ENCODE data around the gene FOXO3.

Gene FOXO3

DNA sequence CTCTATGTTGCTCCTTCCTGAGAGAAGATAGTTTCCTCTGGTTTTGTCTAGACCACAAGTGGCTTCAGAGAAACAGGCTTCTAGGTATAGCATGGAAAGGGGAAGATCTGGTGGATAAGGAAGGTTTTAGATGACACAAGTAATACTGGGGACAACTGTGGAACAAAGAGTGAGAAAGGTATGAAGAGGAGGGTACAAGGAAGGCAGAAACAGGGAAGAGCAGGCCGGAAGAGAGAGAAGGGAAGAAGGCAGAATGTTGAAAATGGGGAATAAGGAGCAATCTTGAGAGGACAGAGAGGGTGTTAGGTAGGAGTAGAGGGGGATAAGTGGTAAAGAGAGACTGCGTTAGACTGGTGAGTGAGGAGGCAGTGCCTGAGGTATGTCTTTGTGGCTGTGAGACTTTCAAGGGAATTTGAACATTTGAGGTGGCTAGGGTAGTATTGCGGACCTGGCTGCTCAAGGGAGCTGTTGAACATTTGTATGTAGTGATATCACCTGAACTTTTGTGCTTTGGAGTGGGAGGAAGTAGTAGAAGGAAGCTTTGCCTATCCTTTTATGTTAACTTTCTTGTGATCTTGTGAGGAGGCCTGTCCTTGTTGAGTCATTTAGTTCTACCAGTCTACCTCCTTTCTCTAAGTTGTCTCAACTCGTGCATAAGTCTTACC lies 69.5 kb downstream of the FOXO3 start:
- H3K36me3 ChIP-seq (ENCODE audit: control insufficient read depth, insufficient read depth, low read length): no peaks in the 10 kb centered on the region
- no peaks in the 10 kb centered on the region for H3K9me3 ChIP-seq (ENCODE audit: control insufficient read depth, low read length)
- H3K4me1 ChIP-seq (ENCODE audit: control insufficient read depth, insufficient read depth, low read length): no peaks in the 10 kb centered on the region
- WGBS, 2 experiments: 95 to 97% methylated on average over 4 of the region's 4 CpGs
- no peak overlapping the region for H3K27ac ChIP-seq (ENCODE audit: insufficient read depth, low read depth, low read length, poor library complexity, severe bottlenecking)
- H3K4me3 ChIP-seq (ENCODE audit: insufficient read depth, low read depth, low read length): no peak overlapping the region
- no peaks in the 10 kb centered on the region for H3K27me3 ChIP-seq (ENCODE audit: control insufficient read depth, insufficient read depth, low read length, poor library complexity, severe bottlenecking)

- H3K27ac ChIP-seq (ENCODE audit: insufficient read depth, low read depth, low read length, poor library complexity, severe bottlenecking): no peak overlapping the region
- no peaks in the 10 kb centered on the region for H3K4me1 ChIP-seq (ENCODE audit: control insufficient read depth, insufficient read depth, low read length)
- H3K4me3 ChIP-seq (ENCODE audit: insufficient read depth, low read depth, low read length): no peak overlapping the region
- no peaks in the 10 kb centered on the region for H3K9me3 ChIP-seq (ENCODE audit: control insufficient read depth, low read length)
- 91 to 92% methylated on average over 5 of the region's 5 CpGs for WGBS, 2 experiments
- H3K27me3 ChIP-seq (ENCODE audit: control insufficient read depth, insufficient read depth, low read length, poor library complexity, severe bottlenecking): no peaks in the 10 kb centered on the region
- H3K36me3 ChIP-seq (ENCODE audit: control insufficient read depth, insufficient read depth, low read length): no peaks in the 10 kb centered on the region
Measured at GRCh38 chr6:108632441-108632840, 71.7 kb downstream of the FOXO3 start.

- 94 to 100% methylated on average over 1 of the region's 1 CpG for WGBS, 2 experiments
- no peaks in the 10 kb centered on the region for H3K9me3 ChIP-seq (ENCODE audit: control insufficient read depth, low read length)
- no peak overlapping the region for H3K27ac ChIP-seq (ENCODE audit: insufficient read depth, low read depth, low read length, poor library complexity, severe bottlenecking)
- H3K27me3 ChIP-seq (ENCODE audit: control insufficient read depth, insufficient read depth, low read length, poor library complexity, severe bottlenecking): no peaks in the 10 kb centered on the region
- H3K36me3 ChIP-seq (ENCODE audit: control insufficient read depth, insufficient read depth, low read length): no peaks in the 10 kb centered on the region
- no peak overlapping the region for H3K4me3 ChIP-seq (ENCODE audit: insufficient read depth, low read depth, low read length)
- no peaks in the 10 kb centered on the region for H3K4me1 ChIP-seq (ENCODE audit: control insufficient read depth, insufficient read depth, low read length)
Measured at GRCh38 chr6:108633436-108633835, 72.7 kb downstream of the FOXO3 start.

DNA sequence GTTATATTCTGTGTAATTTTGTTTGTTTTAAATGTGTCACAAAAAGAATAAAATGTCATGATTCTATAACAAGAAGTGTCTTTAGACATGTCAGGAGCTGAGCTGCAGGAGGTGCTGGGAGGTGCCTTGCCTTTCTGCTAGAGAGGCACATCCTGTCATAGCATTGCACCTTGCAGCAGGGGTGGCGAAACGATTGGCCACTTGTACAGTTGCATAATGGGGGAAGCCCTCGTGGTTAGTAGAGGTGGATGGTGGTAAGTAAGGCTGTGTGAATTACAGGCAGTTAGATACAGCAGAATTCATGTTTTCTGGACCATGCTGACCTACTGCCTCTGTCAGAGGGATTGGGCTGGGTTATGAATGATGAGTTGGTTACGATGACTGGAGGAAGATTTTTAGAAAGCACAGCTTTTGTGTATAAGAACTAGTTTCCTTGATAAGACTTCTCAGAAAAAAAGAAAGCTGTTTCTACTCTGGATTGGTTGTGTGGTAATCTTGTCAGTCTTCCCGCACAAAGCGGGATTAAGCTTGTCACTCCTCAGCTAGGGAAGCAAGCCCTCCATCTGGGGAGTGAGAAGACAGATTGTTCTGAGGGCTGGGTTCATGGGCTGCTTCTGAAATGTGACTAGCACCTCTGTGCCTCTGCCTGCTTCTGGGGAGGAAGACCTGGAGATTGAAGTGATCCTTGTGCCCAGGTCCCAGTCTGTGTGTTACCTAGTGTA lies 74.9 kb downstream of the FOXO3 start:
- Histone ChIP-seq H3K9me3 (ENCODE audit: control insufficient read depth, low read length) (no peaks in the 10 kb centered on the region), H3K36me3 (ENCODE audit: control insufficient read depth, insufficient read depth, low read length) (no peaks in the 10 kb centered on the region), H3K4me1 (ENCODE audit: control insufficient read depth, insufficient read depth, low read length) (peaks cover 3% of the 10 kb centered on the region), H3K27ac (ENCODE audit: insufficient read depth, low read depth, low read length, poor library complexity, severe bottlenecking) (no peak overlapping the region), H3K4me3 (ENCODE audit: insufficient read depth, low read depth, low read length) (no peak overlapping the region), H3K27me3 (ENCODE audit: control insufficient read depth, insufficient read depth, low read length, poor library complexity, severe bottlenecking) (no peaks in the 10 kb centered on the region)
- 85 to 94% methylated on average over 6 of the region's 6 CpGs for WGBS, 2 experiments

DNA sequence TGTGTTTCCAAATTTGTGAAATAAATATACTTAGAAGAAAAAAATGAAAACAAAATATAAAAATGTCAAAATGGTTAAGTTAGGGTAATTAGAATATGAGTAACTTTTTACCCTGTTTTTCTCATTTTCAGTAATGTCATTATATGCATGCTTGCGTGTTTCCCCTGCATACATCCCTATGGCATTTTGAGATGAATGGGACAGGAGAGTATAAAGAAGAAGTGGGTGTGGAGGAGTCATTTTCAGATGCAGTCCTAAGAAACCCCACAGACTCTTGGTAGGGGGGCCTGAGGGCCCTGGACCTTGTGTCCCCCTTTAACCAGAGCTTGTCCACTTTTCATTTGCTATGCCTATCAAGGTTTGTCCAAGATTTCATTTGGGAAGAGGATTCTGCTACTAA lies 77.2 kb downstream of the FOXO3 start:
- 83 to 100% methylated on average over 1 of the region's 1 CpG for WGBS, 2 experiments
- Histone ChIP-seq H3K27me3 (ENCODE audit: control insufficient read depth, insufficient read depth, low read length, poor library complexity, severe bottlenecking) (no peaks in the 10 kb centered on the region), H3K4me1 (ENCODE audit: control insufficient read depth, insufficient read depth, low read length) (peaks cover 3% of the 10 kb centered on the region), H3K4me3 (ENCODE audit: insufficient read depth, low read depth, low read length) (no peak overlapping the region), H3K9me3 (ENCODE audit: control insufficient read depth, low read length) (no peaks in the 10 kb centered on the region), H3K36me3 (ENCODE audit: control insufficient read depth, insufficient read depth, low read length) (no peaks in the 10 kb centered on the region), H3K27ac (ENCODE audit: insufficient read depth, low read depth, low read length, poor library complexity, severe bottlenecking) (no peak overlapping the region)

DNA sequence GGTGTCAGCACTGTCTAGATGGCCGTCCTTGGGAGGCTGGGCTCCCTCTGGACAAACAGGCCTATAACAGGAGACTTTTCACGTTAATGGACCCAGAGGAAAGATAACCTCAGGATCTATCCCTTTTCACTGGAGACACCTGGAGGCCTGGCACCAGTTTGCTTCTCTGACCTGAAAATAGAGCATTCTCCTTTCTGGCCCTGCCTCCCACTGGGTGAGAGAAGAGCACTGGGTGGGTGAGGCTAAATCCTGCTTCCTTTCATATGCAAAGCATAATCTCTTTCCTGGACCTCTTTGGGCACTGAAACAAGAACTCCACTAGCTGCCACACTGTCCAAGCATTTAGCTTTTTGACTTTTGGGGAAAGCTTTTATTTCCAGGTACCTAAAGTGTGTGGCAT lies 78.3 kb downstream of the FOXO3 start:
- 51 to 52% methylated on average over 2 of the region's 2 CpGs for WGBS, 2 experiments
- Histone ChIP-seq H3K9me3 (ENCODE audit: control insufficient read depth, low read length) (no peaks in the 10 kb centered on the region), H3K27ac (ENCODE audit: insufficient read depth, low read depth, low read length, poor library complexity, severe bottlenecking) (no peak overlapping the region), H3K4me1 (ENCODE audit: control insufficient read depth, insufficient read depth, low read length) (peaks cover 3% of the 10 kb centered on the region), H3K4me3 (ENCODE audit: insufficient read depth, low read depth, low read length) (no peak overlapping the region), H3K36me3 (ENCODE audit: control insufficient read depth, insufficient read depth, low read length) (no peaks in the 10 kb centered on the region), H3K27me3 (ENCODE audit: control insufficient read depth, insufficient read depth, low read length, poor library complexity, severe bottlenecking) (no peaks in the 10 kb centered on the region)

DNA sequence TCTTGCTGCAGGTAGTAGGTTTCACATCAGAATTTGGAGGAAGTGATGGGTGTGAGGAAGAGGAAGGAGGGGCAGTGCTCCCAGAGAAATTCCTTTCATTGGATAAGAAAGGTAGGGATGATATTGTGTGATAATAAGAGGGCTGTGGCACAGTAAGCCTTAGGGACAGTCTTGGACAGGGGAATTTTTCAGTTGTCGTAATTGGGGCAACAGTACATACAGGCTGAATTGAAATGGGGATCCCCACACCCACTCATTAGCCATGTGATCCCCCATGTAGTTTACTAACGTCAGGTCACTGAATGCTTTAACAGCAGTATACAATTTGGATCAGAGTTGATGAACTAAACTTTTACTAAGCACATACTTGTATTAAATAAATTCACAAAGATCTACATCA lies 79.4 kb downstream of the FOXO3 start:
- no peak overlapping the region for H3K4me3 ChIP-seq (ENCODE audit: insufficient read depth, low read depth, low read length)
- H3K36me3 ChIP-seq (ENCODE audit: control insufficient read depth, insufficient read depth, low read length): no peaks in the 10 kb centered on the region
- H3K27ac ChIP-seq (ENCODE audit: insufficient read depth, low read depth, low read length, poor library complexity, severe bottlenecking): no peak overlapping the region
- 91 to 95% methylated on average over 2 of the region's 2 CpGs for WGBS, 2 experiments
- H3K27me3 ChIP-seq (ENCODE audit: control insufficient read depth, insufficient read depth, low read length, poor library complexity, severe bottlenecking): no peaks in the 10 kb centered on the region
- no peaks in the 10 kb centered on the region for H3K9me3 ChIP-seq (ENCODE audit: control insufficient read depth, low read length)
- H3K4me1 ChIP-seq (ENCODE audit: control insufficient read depth, insufficient read depth, low read length): peaks cover 3% of the 10 kb centered on the region

DNA sequence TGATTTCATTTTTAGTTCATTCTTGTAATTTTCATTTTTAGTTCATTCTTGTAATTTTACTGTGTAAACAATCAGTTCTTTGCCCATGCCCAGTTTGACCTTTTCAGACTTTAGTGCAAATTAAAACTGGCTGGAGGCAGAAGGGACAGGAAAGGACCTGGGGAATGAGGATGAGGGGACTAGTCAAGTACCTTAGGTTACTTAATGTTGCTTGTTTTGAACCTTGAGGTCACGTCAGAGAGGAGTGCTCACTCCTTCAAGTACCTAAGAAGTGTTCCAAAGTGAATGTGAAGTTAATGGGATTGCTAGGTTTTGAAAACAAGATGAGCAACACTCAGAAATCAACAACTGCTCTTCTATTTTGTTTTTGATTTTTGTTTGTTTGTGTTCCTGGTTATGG lies 82.5 kb downstream of the FOXO3 start:
- peaks cover 3% of the 10 kb centered on the region for H3K4me1 ChIP-seq (ENCODE audit: control insufficient read depth, insufficient read depth, low read length)
- no peak overlapping the region for H3K27ac ChIP-seq (ENCODE audit: insufficient read depth, low read depth, low read length, poor library complexity, severe bottlenecking)
- 78 to 83% methylated on average over 1 of the region's 1 CpG for WGBS, 2 experiments
- H3K9me3 ChIP-seq (ENCODE audit: control insufficient read depth, low read length): no peaks in the 10 kb centered on the region
- H3K4me3 ChIP-seq (ENCODE audit: insufficient read depth, low read depth, low read length): no peak overlapping the region
- H3K36me3 ChIP-seq (ENCODE audit: control insufficient read depth, insufficient read depth, low read length): no peaks in the 10 kb centered on the region
- no peaks in the 10 kb centered on the region for H3K27me3 ChIP-seq (ENCODE audit: control insufficient read depth, insufficient read depth, low read length, poor library complexity, severe bottlenecking)

GRCh38 chr6:108644252-108644651 lies 83.5 kb downstream of the FOXO3 start:
- Histone ChIP-seq H3K4me3 (ENCODE audit: insufficient read depth, low read depth, low read length) (no peak overlapping the region), H3K27me3 (ENCODE audit: control insufficient read depth, insufficient read depth, low read length, poor library complexity, severe bottlenecking) (no peaks in the 10 kb centered on the region), H3K4me1 (ENCODE audit: control insufficient read depth, insufficient read depth, low read length) (peaks cover 3% of the 10 kb centered on the region), H3K9me3 (ENCODE audit: control insufficient read depth, low read length) (no peaks in the 10 kb centered on the region), H3K36me3 (ENCODE audit: control insufficient read depth, insufficient read depth, low read length) (no peaks in the 10 kb centered on the region), H3K27ac (ENCODE audit: insufficient read depth, low read depth, low read length, poor library complexity, severe bottlenecking) (no peak overlapping the region)
- WGBS, 2 experiments: 96 to 99% methylated on average over 3 to 4 of the region's 4 CpGs

DNA sequence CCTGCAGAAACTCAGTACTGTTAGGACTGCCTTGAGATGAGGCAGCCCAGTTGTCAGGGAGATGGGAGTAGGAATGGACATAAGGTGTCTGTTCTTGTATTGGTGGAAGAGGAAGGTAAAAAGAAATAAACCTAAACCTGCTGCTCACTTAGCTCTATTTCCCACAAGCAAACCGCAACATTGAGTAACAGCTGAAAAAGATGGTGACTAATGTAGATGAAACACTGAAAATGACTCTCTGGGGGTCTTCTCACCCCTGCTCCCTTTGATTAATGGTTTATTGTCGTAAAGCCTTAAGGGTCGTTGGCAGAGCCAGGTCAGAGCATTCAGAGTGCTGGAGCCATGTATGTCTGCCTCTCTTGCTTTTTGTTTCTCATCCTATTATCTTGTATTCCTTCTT lies 87.5 kb downstream of the FOXO3 start:
- H3K27me3 ChIP-seq (ENCODE audit: control insufficient read depth, insufficient read depth, low read length, poor library complexity, severe bottlenecking): no peaks in the 10 kb centered on the region
- H3K27ac ChIP-seq (ENCODE audit: insufficient read depth, low read depth, low read length, poor library complexity, severe bottlenecking): no peak overlapping the region
- H3K4me1 ChIP-seq (ENCODE audit: control insufficient read depth, insufficient read depth, low read length): no peaks in the 10 kb centered on the region
- H3K9me3 ChIP-seq (ENCODE audit: control insufficient read depth, low read length): no peaks in the 10 kb centered on the region
- no peak overlapping the region for H3K4me3 ChIP-seq (ENCODE audit: insufficient read depth, low read depth, low read length)
- WGBS, 2 experiments: 72 to 96% methylated on average over 3 of the region's 3 CpGs
- H3K36me3 ChIP-seq (ENCODE audit: control insufficient read depth, insufficient read depth, low read length): no peaks in the 10 kb centered on the region
